Tibial nerve (tissue), 4 donors: ENCODE results near the gene LMNTD1. TPM values are rescaled to one million over a fixed set of nuclear protein-coding genes. Genes with fewer than 3 reads are reported as not detected.

Experiments
- DNase-seq, 2 donors: peaks; one replicate each; pipeline ENCODE4 v3.0.0-alpha.2; 2019; ENCODE audit warnings: low spot score in 2 of 2
- H3K27ac ChIP-seq, 4 donors: fragments of 200-600 bp; sonication (generic) in 3 of 4; one replicate each; pipeline ENCODE4 v1.5.1; 2017 to 2019; ENCODE audit warnings: mild to moderate bottlenecking in 1 of 4
- H3K27me3 ChIP-seq, 2 donors: fragments of 200-600 bp; sonication (generic) in 1 of 2; one replicate each; pipeline versions ENCODE4 v1.5.1 to v1.6.0; 2017 to 2019
- H3K36me3 ChIP-seq, 3 donors: fragments of 200-600 bp; sonication (generic); one replicate each; pipeline ENCODE4 v1.5.1; 2018 to 2019
- H3K4me1 ChIP-seq, 4 donors: fragments of 200-600 bp; sonication (generic) in 3 of 4; one replicate each; pipeline ENCODE4 v1.5.1; 2017 to 2019
- H3K4me3 ChIP-seq, 4 donors: fragments of 200-600 bp; sonication (generic) in 3 of 4; one replicate each; pipeline ENCODE4 v1.5.1; 2017 to 2019; ENCODE audit warnings: mild to moderate bottlenecking in 1 of 4, moderate library complexity in 1 of 4
- H3K9me3 ChIP-seq, 4 donors: fragments of 200-600 bp; sonication (generic) in 3 of 4; one replicate each; pipeline ENCODE4 v1.5.1; 2017 to 2019
- EP300 ChIP-seq, 2 donors: sonication (generic); formaldehyde crosslinking; IDR thresholded peaks; one replicate each; pipeline ENCODE4 v1.6.1; 2017; ENCODE audit warnings: antibody characterized with exemption in 2 of 2, mild to moderate bottlenecking in 1 of 2
- POLR2A ChIP-seq, 2 donors: fragments of 450-650 bp; IDR thresholded peaks; one replicate each; pipeline ENCODE4 v1.6.1; 2017; ENCODE audit warnings: antibody characterized with exemption in 2 of 2, mild to moderate bottlenecking in 2 of 2, moderate library complexity in 2 of 2
- WGBS, 2 donors: methylation state at CpG; one replicate each; pipeline ENCODE4 v1.1.5; 2018; 5-methylcytosine and 5-hydroxymethylcytosine counted together
- total RNA-seq, 4 donors: library from RNA; depleted of rRNA; stranded (reverse); fragments of >200 nt; gene quantifications; one replicate each; pipeline ENCODE4 v1.1.0, GENCODE V29; 2016
- TF ChIP-seq, protein P1 (sequence below), 5 experiments: fragments of 200-600 bp in 3 of 5; fragments of 450-650 bp in 2 of 5; sonication (generic) in 3 of 5; IDR thresholded peaks; one replicate each; pipeline ENCODE4 v1.5.1; 2016 to 2019; ENCODE audit warnings: antibody characterized with exemption in 5 of 5, mild to moderate bottlenecking in 3 of 5, moderate library complexity in 2 of 5

The LMNTD1 gene
- total RNA-seq, 4 donors from 2014 or later, result not detected

DNA sequence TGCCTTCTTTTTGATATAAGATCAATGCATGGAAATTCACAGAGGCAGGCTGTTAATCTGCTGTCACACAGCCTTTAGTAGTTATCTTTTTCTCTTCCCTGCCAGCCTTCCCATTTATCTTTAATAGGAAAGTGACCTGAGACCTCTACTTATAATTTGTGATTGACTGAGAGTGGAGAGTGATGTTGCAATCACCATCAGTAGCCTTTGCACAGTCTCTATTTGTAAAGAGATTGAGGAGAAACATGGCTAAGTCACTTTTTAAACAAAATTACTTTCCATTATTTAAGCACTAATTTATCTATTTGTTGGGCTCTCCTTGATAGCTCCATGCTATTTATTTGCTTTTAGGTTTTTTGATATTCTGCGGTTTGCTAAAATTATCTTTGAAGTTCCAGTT, 19.9 kb downstream of the LMNTD1 start:
- WGBS, 2 donors, result 93 to 97% methylated on average over 1 of the region's 1 CpG
- no peaks in the 10 kb centered on the region for H3K27me3 ChIP-seq
- no peaks in the 10 kb centered on the region for H3K9me3 ChIP-seq
- no peak overlapping the region for H3K27ac ChIP-seq
- no peak for DNase-seq
- TF ChIP-seq EP300 (IDR thresholded peaks at IDR 0.05) (no peak), POLR2A (IDR thresholded peaks at IDR 0.05) (no peak)
- TF ChIP-seq, protein P1, sequence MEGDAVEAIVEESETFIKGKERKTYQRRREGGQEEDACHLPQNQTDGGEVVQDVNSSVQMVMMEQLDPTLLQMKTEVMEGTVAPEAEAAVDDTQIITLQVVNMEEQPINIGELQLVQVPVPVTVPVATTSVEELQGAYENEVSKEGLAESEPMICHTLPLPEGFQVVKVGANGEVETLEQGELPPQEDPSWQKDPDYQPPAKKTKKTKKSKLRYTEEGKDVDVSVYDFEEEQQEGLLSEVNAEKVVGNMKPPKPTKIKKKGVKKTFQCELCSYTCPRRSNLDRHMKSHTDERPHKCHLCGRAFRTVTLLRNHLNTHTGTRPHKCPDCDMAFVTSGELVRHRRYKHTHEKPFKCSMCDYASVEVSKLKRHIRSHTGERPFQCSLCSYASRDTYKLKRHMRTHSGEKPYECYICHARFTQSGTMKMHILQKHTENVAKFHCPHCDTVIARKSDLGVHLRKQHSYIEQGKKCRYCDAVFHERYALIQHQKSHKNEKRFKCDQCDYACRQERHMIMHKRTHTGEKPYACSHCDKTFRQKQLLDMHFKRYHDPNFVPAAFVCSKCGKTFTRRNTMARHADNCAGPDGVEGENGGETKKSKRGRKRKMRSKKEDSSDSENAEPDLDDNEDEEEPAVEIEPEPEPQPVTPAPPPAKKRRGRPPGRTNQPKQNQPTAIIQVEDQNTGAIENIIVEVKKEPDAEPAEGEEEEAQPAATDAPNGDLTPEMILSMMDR (IDR thresholded peaks at IDR 0.05), result no peak
- H3K4me1 ChIP-seq, result no peaks in the 10 kb centered on the region
- H3K4me3 ChIP-seq, result no peak overlapping the region
- H3K36me3 ChIP-seq, result no peaks in the 10 kb centered on the region

DNA sequence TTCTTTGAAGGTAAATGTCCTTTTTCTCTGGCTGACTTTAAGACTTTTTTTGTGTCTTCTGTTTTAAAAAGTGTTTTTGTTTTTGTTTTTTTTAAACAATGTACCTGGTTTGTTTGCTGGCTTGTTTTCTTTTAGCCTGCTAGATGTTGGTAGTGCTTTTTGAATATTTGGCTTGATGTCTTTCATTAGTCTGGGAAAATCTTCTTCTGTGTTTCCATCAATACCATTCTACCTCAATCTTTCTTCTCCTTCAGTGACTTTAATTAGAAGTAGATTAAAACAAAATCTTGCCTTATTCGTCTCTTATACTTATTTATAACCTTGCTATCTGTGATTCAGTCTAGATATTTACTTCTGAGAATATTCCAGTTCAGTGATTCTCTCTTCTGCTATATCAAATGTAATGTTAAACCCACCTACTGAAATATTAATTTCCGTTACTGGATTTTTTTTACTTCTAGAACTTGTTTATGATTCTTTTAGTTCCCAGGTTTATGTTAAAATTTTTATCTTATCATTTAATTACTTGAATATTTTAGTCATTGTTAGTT, 21.5 kb downstream of the LMNTD1 start:
- H3K27me3 ChIP-seq, result no peaks in the 10 kb centered on the region
- no peak for DNase-seq
- 49 to 52% methylated on average over 2 of the region's 2 CpGs for WGBS, 2 donors
- H3K27ac ChIP-seq, result no peak overlapping the region
- no peaks in the 10 kb centered on the region for H3K4me1 ChIP-seq
- TF ChIP-seq, protein P1 (IDR thresholded peaks at IDR 0.05), result no peak
- no peak for TF ChIP-seq POLR2A (IDR thresholded peaks at IDR 0.05)
- TF ChIP-seq EP300 (IDR thresholded peaks at IDR 0.05), result no peak
- H3K36me3 ChIP-seq, result no peaks in the 10 kb centered on the region
- H3K9me3 ChIP-seq, result no peaks in the 10 kb centered on the region
- no peak overlapping the region for H3K4me3 ChIP-seq

GRCh38 chr12:25529738-25530137, 23.3 kb downstream of the LMNTD1 start:
- TF ChIP-seq EP300 (IDR thresholded peaks at IDR 0.05), result no peak
- no peak for TF ChIP-seq POLR2A (IDR thresholded peaks at IDR 0.05)
- TF ChIP-seq, protein P1 (IDR thresholded peaks at IDR 0.05), result no peak
- no peaks in the 10 kb centered on the region for H3K9me3 ChIP-seq
- no peaks in the 10 kb centered on the region for H3K36me3 ChIP-seq
- H3K4me1 ChIP-seq, result no peaks in the 10 kb centered on the region
- no peaks in the 10 kb centered on the region for H3K27me3 ChIP-seq
- H3K27ac ChIP-seq, result no peak overlapping the region
- DNase-seq, result no peak
- no peak overlapping the region for H3K4me3 ChIP-seq

GRCh38 chr12:25526778-25527177, 26.3 kb downstream of the LMNTD1 start:
- WGBS, 2 donors, result 45 to 47% methylated on average over 3 of the region's 3 CpGs
- DNase-seq, result no peak
- no peaks in the 10 kb centered on the region for H3K27me3 ChIP-seq
- TF ChIP-seq, protein P1 (IDR thresholded peaks at IDR 0.05), result no peak
- TF ChIP-seq POLR2A (IDR thresholded peaks at IDR 0.05) (no peak), EP300 (IDR thresholded peaks at IDR 0.05) (no peak)
- no peak overlapping the region for H3K4me3 ChIP-seq
- H3K9me3 ChIP-seq, result no peaks in the 10 kb centered on the region
- H3K27ac ChIP-seq, result no peak overlapping the region
- H3K4me1 ChIP-seq, result no peaks in the 10 kb centered on the region
- no peaks in the 10 kb centered on the region for H3K36me3 ChIP-seq

DNA sequence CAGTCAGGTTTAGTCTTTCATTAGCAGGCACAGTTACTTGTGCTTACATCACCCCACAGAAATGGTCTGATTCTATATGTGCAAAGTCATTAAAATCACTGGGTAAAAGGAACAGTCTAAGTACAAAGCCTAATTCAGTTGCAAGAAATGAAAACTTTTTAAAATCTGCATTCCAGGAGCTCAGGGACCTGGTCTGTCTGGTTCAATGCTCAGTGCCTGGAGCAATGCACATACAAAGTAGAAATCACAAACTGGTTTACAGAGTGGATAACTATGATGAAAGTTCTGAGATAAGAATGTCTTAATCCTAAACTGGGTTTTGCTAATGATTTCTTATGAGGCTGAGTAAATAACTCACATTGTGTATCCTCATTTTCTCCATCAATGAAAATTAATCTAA, 28.7 kb downstream of the LMNTD1 start:
- DNase-seq, result no peak
- Histone ChIP-seq H3K4me3 (no peak overlapping the region), H3K27me3 (no peaks in the 10 kb centered on the region), H3K27ac (no peak overlapping the region), H3K4me1 (no peaks in the 10 kb centered on the region), H3K36me3 (no peaks in the 10 kb centered on the region), H3K9me3 (no peaks in the 10 kb centered on the region)
- TF ChIP-seq EP300 (IDR thresholded peaks at IDR 0.05), result no peak
- TF ChIP-seq POLR2A (IDR thresholded peaks at IDR 0.05), result no peak
- TF ChIP-seq, protein P1 (IDR thresholded peaks at IDR 0.05), result no peak
